Effector memory CD4-positive, alpha-beta T cell (primary cell): Measurements from ENCODE around the gene SEPTIN11.
"Not testable (repeated sequence)": the region's sequence is repeated elsewhere in the genome, so short reads cannot be mapped to it uniquely, and the experiment has no call there.

Source experiments
- DNase-seq, 3 donors: peaks; one replicate each; pipeline ENCODE4 v3.0.0-alpha.2; 2020
- H3K27ac ChIP-seq: 2 replicates; pipeline ENCODE4 v1.7.0; 2013; ENCODE audit warnings: mild to moderate bottlenecking, low read length, moderate library complexity; ENCODE audit not compliant: insufficient read depth, poor library complexity, severe bottlenecking
- H3K27me3 ChIP-seq: replicated peaks from 2 replicates; pipeline ENCODE4 v1.7.0; 2013; ENCODE audit warnings: mild to moderate bottlenecking, low read length; ENCODE audit not compliant: insufficient read depth, control insufficient read depth, poor library complexity, severe bottlenecking
- H3K36me3 ChIP-seq: 2 replicates; pipeline ENCODE4 v1.7.0; 2013; ENCODE audit warnings: mild to moderate bottlenecking, low read length, moderate library complexity; ENCODE audit not compliant: control insufficient read depth, insufficient read depth
- H3K4me1 ChIP-seq: 2 replicates; pipeline ENCODE4 v1.7.0; 2013; ENCODE audit warnings: low read length, mild to moderate bottlenecking; ENCODE audit not compliant: control insufficient read depth, insufficient read depth, poor library complexity, severe bottlenecking
- H3K4me3 ChIP-seq: 2 replicates; pipeline ENCODE4 v1.7.0; 2013; ENCODE audit warnings: low read length, low read depth, mild to moderate bottlenecking; ENCODE audit not compliant: insufficient read depth, poor library complexity, severe bottlenecking
- H3K9me3 ChIP-seq: 2 replicates; pipeline ENCODE4 v1.7.0; 2013; ENCODE audit warnings: mild to moderate bottlenecking, low read length, moderate library complexity; ENCODE audit not compliant: control insufficient read depth

The SEPTIN11 gene

GRCh38 chr4:76962406-76963130 lies 13.0 kb downstream of the SEPTIN11 start:
- H3K9me3 ChIP-seq = no peaks in the 10 kb centered on the region
- no peak overlapping the region for H3K4me3 ChIP-seq
- H3K27me3 ChIP-seq = no peaks in the 10 kb centered on the region
- no peak overlapping the region for H3K27ac ChIP-seq
- H3K4me1 ChIP-seq = peaks cover 3% of the 10 kb centered on the region
- no peaks in the 10 kb centered on the region for H3K36me3 ChIP-seq
- no peak for DNase-seq

DNA sequence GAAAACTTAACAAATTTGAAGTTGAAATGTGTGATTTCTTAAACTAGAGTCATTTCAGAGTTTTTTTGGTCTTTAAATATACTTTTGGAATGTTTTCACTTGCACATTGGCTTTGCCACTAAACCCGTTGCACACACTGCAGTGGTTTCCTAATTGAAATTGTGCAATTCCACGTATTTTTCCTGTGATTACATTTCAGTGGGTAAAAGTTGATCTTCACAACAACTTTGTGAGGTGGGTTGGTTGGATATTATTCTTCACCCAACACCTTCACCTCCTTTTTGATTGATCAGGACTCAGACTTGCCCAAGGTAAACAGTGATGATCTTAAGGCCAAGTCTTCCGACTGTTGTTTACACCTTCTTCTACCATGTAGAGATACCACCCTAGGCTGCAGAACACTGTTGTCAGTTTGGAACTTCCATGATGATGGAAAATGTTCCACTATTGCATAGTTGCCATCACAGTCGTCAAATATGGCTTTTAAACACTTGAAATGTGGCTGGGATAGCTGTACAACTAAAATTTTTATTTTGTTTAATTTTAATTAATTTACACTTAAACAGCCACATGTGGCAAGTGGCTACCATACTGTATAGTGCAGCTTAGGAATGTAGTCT lies 13.7 kb downstream of the SEPTIN11 start:
- Histone ChIP-seq H3K27me3 (no peaks in the 10 kb centered on the region), H3K9me3 (no peaks in the 10 kb centered on the region), H3K4me3 (no peak overlapping the region), H3K27ac (no peak overlapping the region), H3K4me1 (peaks cover 3% of the 10 kb centered on the region), H3K36me3 (no peaks in the 10 kb centered on the region)
- no peak for DNase-seq

DNA sequence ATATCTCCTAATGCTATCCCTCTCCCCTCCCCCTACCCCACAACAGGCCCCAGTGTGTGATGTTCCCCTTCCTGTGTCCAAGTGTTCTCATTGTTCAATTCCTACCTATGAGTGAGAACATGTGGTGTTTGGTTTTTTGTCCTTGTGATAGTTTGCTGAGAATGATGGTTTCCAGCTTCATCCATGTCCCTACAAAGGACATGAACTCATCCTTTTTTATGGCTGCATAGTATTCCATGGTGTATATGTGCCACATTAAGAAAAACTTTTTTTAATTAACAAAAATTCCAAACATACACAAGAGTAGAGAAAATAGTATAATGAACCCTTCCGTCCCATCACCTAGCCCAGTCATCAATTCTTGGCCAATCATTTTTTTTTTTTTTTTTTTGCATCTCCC lies 14.4 kb downstream of the SEPTIN11 start:
- not testable (repeated sequence) for DNase-seq, H3K9me3 ChIP-seq, H3K4me1 ChIP-seq

DNA sequence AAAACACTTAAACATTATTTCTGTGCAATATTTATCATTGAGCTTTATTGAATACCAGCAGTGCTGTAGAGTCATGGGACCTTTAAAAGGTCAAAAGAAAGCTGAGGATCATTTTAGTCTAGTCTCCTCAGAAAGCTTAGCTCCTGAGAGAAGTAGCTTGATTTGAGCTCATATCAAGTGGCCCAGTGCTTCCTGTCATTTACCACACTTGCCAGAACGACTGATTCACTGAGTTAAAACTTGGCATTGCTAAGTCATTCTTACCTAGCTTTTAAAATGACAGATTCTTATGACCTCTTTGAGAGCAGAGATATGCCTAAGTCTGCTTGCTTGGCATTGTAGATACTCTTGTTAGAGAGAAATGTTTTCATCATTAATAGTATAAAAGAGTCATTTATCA lies 15.2 kb downstream of the SEPTIN11 start:
- no peak overlapping the region for H3K4me3 ChIP-seq
- no peak for DNase-seq

More for the DNA sequence above, 14.4 kb downstream of the SEPTIN11 start:
- not testable (repeated sequence) for H3K4me3 ChIP-seq, H3K36me3 ChIP-seq, H3K27me3 ChIP-seq, H3K27ac ChIP-seq

DNA sequence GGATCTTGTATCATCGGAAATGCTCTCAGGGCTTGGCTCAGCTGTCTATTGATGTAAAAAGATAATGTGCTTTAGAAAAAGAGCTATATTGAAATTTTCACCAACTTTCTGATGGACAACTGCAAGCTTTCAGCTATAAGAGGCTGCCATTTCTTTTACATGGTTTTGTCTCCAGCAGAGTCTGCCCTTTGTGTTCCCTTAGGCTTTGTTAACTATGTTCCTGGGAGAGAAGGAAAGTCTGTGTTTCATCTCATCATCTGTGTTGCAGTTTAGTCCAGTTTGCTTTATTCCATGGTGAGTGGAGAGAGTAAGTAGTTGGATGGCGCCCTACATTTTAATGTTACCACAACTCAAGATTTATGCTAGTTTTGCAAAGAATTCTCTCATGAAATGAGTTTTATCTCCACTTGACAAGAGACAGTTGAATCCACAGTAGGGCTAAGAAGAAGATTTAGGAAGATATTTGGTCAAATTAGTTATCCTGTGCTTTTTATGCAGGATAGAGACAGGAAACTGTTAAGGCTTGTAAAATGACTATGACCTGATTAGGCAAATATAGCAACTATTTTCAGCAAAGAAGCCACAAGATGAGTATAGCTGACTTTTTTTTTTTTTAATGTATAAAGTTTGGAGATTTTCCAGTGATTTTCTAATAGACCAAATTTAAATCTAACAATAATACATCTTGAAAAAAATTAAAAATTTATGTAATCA lies 16.5 kb downstream of the SEPTIN11 start:
- no peak overlapping the region for H3K4me3 ChIP-seq
- H3K27ac ChIP-seq = no peak overlapping the region
- H3K36me3 ChIP-seq = no peaks in the 10 kb centered on the region
- no peaks in the 10 kb centered on the region for H3K9me3 ChIP-seq
- H3K27me3 ChIP-seq = no peaks in the 10 kb centered on the region
- DNase-seq = no peak
- peaks cover 3% of the 10 kb centered on the region for H3K4me1 ChIP-seq

More for the DNA sequence above, 15.2 kb downstream of the SEPTIN11 start:
- H3K27me3 ChIP-seq = no peaks in the 10 kb centered on the region
- H3K36me3 ChIP-seq = no peaks in the 10 kb centered on the region
- H3K27ac ChIP-seq = no peak overlapping the region
- H3K9me3 ChIP-seq = no peaks in the 10 kb centered on the region
- H3K4me1 ChIP-seq = peaks cover 3% of the 10 kb centered on the region

- no peaks in the 10 kb centered on the region for H3K9me3 ChIP-seq
- H3K27me3 ChIP-seq = no peaks in the 10 kb centered on the region
- no peak overlapping the region for H3K27ac ChIP-seq
- no peak overlapping the region for H3K4me3 ChIP-seq
- no peak for DNase-seq
- peaks cover 3% of the 10 kb centered on the region for H3K4me1 ChIP-seq
- no peaks in the 10 kb centered on the region for H3K36me3 ChIP-seq
Measured at GRCh38 chr4:76968937-76969336, 19.4 kb downstream of the SEPTIN11 start.

DNA sequence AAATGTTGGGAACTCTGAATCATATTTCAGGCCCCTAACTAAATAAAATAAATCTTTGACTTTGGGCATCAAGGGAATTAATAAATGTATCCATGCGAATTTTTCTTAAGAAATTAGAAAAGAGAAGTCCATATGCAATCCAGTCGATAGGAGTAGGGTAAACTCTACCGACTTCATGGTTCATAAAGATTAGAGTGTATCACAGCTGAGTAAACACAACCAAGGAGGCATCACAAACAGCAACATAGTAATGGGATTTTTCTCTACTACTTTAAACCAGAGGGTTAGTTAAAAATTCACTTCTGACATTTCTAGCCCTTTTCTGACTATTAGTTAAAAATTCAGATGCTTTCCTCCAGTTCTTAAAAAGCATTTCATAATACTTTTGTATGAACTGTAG lies 19.9 kb downstream of the SEPTIN11 start:
- no peak overlapping the region for H3K4me3 ChIP-seq
- no peak for DNase-seq
- no peaks in the 10 kb centered on the region for H3K36me3 ChIP-seq
- H3K4me1 ChIP-seq = peaks cover 3% of the 10 kb centered on the region
- no peaks in the 10 kb centered on the region for H3K27me3 ChIP-seq
- H3K9me3 ChIP-seq = no peaks in the 10 kb centered on the region
- no peak overlapping the region for H3K27ac ChIP-seq

- Histone ChIP-seq H3K27me3 (no peaks in the 10 kb centered on the region), H3K27ac (no peak overlapping the region), H3K4me3 (no peak overlapping the region), H3K4me1 (no peaks in the 10 kb centered on the region), H3K36me3 (no peaks in the 10 kb centered on the region), H3K9me3 (no peaks in the 10 kb centered on the region)
- no peak for DNase-seq
Measured at GRCh38 chr4:76969941-76970529, 20.5 kb downstream of the SEPTIN11 start.

- H3K4me3 ChIP-seq = no peak overlapping the region
- H3K27ac ChIP-seq = no peak overlapping the region
- H3K9me3 ChIP-seq = no peaks in the 10 kb centered on the region
- no peaks in the 10 kb centered on the region for H3K36me3 ChIP-seq
- H3K27me3 ChIP-seq = no peaks in the 10 kb centered on the region
- DNase-seq = no peak
- no peaks in the 10 kb centered on the region for H3K4me1 ChIP-seq
Measured at GRCh38 chr4:76972306-76972705, 22.8 kb downstream of the SEPTIN11 start.

- Histone ChIP-seq H3K4me3 (no peak overlapping the region), H3K4me1 (peaks cover 13% of the 10 kb centered on the region), H3K27ac (no peak overlapping the region), H3K9me3 (no peaks in the 10 kb centered on the region), H3K27me3 (no peaks in the 10 kb centered on the region), H3K36me3 (no peaks in the 10 kb centered on the region)
- DNase-seq = no peak
Measured at GRCh38 chr4:76974150-76974549, 24.6 kb downstream of the SEPTIN11 start.
